HepG2 (cell line): ENCODE data around the gene C20orf204. TPM values are rescaled to one million over a fixed set of nuclear protein-coding genes. Genes with fewer than 3 reads are reported as not detected.
A peak's percentile ranks its signal among the peaks of the same experiment; 100 is the strongest.

Experiments used
- AGO1 ChIP-seq: fragments of 200-400 bp; formaldehyde crosslinking; IDR thresholded peaks from 2 replicates; pipeline ENCODE4 v1.6.1; 2017; ENCODE audit warnings: mild to moderate bottlenecking, low read depth, low read length, moderate library complexity; ENCODE audit not compliant: poor library complexity, severe bottlenecking
- BCL6 ChIP-seq: IDR thresholded peaks from 2 replicates; pipeline ENCODE4 v1.6.1; 2016; ENCODE audit warnings: missing genetic modification reagents, missing compliant biosample characterization
- ETV5 ChIP-seq: IDR thresholded peaks from 2 replicates; pipeline ENCODE4 v1.6.1; 2018; ENCODE audit warnings: missing biosample characterization, missing genetic modification reagents, inconsistent platforms, borderline replicate concordance
- GZF1 ChIP-seq: sonication (generic); formaldehyde crosslinking; IDR thresholded peaks from 2 replicates; pipeline ENCODE4 v1.5.1; 2020; ENCODE audit warnings: mild to moderate bottlenecking, missing genetic modification reagents
- HMGA1 ChIP-seq: sonication (generic); formaldehyde crosslinking; conservative IDR thresholded peaks from 2 replicates; pipeline ENCODE4 v1.4.0; 2020; ENCODE audit warnings: missing genetic modification reagents
- KDM2A ChIP-seq: sonication (generic); formaldehyde crosslinking; IDR thresholded peaks from 2 replicates; pipeline ENCODE4 v1.4.0; 2020; ENCODE audit warnings: low read depth, missing genetic modification reagents, borderline replicate concordance
- MAFK ChIP-seq, 2 experiments: IDR thresholded peaks in 1 of 2; conservative IDR thresholded peaks in 1 of 2; 2 replicates each; pipeline ENCODE4 v1.6.1; 2011; ENCODE audit warnings: improper control_type of control experiment in 2 of 2, low read length in 2 of 2
- PHF20 ChIP-seq: sonication (generic); formaldehyde crosslinking; IDR thresholded peaks from 2 replicates; pipeline ENCODE4 v1.5.0; 2020; ENCODE audit warnings: mild to moderate bottlenecking, missing genetic modification reagents
- PPARG ChIP-seq: conservative IDR thresholded peaks from 2 replicates; pipeline ENCODE4 v1.6.1; 2016; ENCODE audit warnings: missing biosample characterization, missing genetic modification reagents
- RBM39 ChIP-seq: fragments of 200-400 bp; formaldehyde crosslinking; IDR thresholded peaks from one replicate; pipeline ENCODE4 v1.6.1; 2018; ENCODE audit warnings: antibody characterized with exemption, mild to moderate bottlenecking, low read depth, low read length; ENCODE audit not compliant: poor library complexity, severe bottlenecking
- SALL1 ChIP-seq: sonication (generic); formaldehyde crosslinking; IDR thresholded peaks from 2 replicates; pipeline ENCODE4 v1.8.0; 2022; ENCODE audit warnings: mild to moderate bottlenecking, missing genetic modification reagents
- SMAD1 ChIP-seq: sonication (generic); formaldehyde crosslinking; IDR thresholded peaks from 2 replicates; pipeline ENCODE4 v1.4.0; 2020; ENCODE audit warnings: missing genetic modification reagents, low read depth, mild to moderate bottlenecking, borderline replicate concordance
- TCF7L2 ChIP-seq: IDR thresholded peaks from 2 replicates; pipeline ENCODE4 v1.6.1; 2011; ENCODE audit warnings: mild to moderate bottlenecking, low read depth, low read length, moderate library complexity
- THAP11 ChIP-seq: IDR thresholded peaks from 2 replicates; pipeline ENCODE4 v1.6.1; 2016; ENCODE audit warnings: missing biosample characterization, missing genetic modification reagents
- ZBTB3 ChIP-seq: sonication (generic); formaldehyde crosslinking; IDR thresholded peaks from 2 replicates; pipeline ENCODE4 v1.4.0; 2020; ENCODE audit warnings: low read depth, mild to moderate bottlenecking, moderate library complexity, missing genetic modification reagents, borderline replicate concordance
- ZNF12 ChIP-seq: sonication (generic); formaldehyde crosslinking; IDR thresholded peaks from 2 replicates; pipeline ENCODE4 v1.5.0; 2020; ENCODE audit warnings: missing genetic modification reagents
- ZNF17 ChIP-seq: sonication (generic); formaldehyde crosslinking; IDR thresholded peaks from 2 replicates; pipeline ENCODE4 v1.5.0; 2020; ENCODE audit warnings: mild to moderate bottlenecking, missing genetic modification reagents
- ZNF256 ChIP-seq: sonication (generic); formaldehyde crosslinking; conservative IDR thresholded peaks from 2 replicates; pipeline ENCODE4 v1.4.0; 2020; ENCODE audit warnings: missing genetic modification reagents
- ZNF292 ChIP-seq: sonication (generic); formaldehyde crosslinking; IDR thresholded peaks from 2 replicates; pipeline ENCODE4 v1.8.1; 2022; ENCODE audit warnings: mild to moderate bottlenecking, low read depth, missing genetic modification reagents, borderline replicate concordance
- ZNF546 ChIP-seq: sonication (generic); formaldehyde crosslinking; conservative IDR thresholded peaks from 2 replicates; pipeline ENCODE4 v1.8.1; 2023; ENCODE audit warnings: mild to moderate bottlenecking, missing genetic modification reagents
- ZNF660 ChIP-seq: sonication (generic); formaldehyde crosslinking; IDR thresholded peaks from 2 replicates; pipeline ENCODE4 v1.5.1; 2020; ENCODE audit warnings: mild to moderate bottlenecking, low read depth, missing genetic modification reagents, borderline replicate concordance
- polyA plus RNA-seq, 8 experiments: library from polyadenylated mRNA; depleted of rRNA in 3 of 8; stranded (reverse) in 7 of 8; unstranded in 1 of 8; fragments of >200 nt; fragmentation: Illumina TruSeq in 4 of 8; extraction: Trizol in 4 of 8; gene quantifications; 2 replicates each; pipeline versions ENCODE4 v1.2.1 to v1.2.3, GENCODE V29; 2011 to 2016; ENCODE audit warnings: low read depth in 4 of 8, missing spikeins in 1 of 8, mixed read lengths in 1 of 8; ENCODE audit not compliant: insufficient read depth in 1 of 8
- total RNA-seq, 5 experiments: library from RNA; depleted of rRNA; stranded (reverse); fragments of >200 nt; fragmentation: Illumina TruSeq; extraction: Trizol; gene quantifications; 2 replicates each; pipeline ENCODE4 v1.2.3, GENCODE V29; 2016; ENCODE audit warnings: low read depth in 1 of 5
- TF ChIP-seq, protein P1 (sequence below): sonication (generic); formaldehyde crosslinking; IDR thresholded peaks from 2 replicates; pipeline ENCODE4 v1.4.0; 2020; ENCODE audit warnings: missing genetic modification reagents, borderline replicate concordance
- TF ChIP-seq, protein P2 (sequence below): sonication (generic); formaldehyde crosslinking; IDR thresholded peaks from 2 replicates; pipeline ENCODE4 v1.8.1; 2023; ENCODE audit warnings: mild to moderate bottlenecking, missing genetic modification reagents
- TF ChIP-seq, protein P3 (sequence below): sonication (generic); formaldehyde crosslinking; IDR thresholded peaks from 2 replicates; pipeline ENCODE4 v1.5.1; 2020; ENCODE audit warnings: missing genetic modification reagents, mild to moderate bottlenecking, borderline replicate concordance

The C20orf204 gene
- total and polyA plus RNA-seq, 2 of the 13 experiments (the other 11 are each of a cell fraction or from before 2014, with no cell fraction given) = 22.1 to 80.0 TPM

DNA sequence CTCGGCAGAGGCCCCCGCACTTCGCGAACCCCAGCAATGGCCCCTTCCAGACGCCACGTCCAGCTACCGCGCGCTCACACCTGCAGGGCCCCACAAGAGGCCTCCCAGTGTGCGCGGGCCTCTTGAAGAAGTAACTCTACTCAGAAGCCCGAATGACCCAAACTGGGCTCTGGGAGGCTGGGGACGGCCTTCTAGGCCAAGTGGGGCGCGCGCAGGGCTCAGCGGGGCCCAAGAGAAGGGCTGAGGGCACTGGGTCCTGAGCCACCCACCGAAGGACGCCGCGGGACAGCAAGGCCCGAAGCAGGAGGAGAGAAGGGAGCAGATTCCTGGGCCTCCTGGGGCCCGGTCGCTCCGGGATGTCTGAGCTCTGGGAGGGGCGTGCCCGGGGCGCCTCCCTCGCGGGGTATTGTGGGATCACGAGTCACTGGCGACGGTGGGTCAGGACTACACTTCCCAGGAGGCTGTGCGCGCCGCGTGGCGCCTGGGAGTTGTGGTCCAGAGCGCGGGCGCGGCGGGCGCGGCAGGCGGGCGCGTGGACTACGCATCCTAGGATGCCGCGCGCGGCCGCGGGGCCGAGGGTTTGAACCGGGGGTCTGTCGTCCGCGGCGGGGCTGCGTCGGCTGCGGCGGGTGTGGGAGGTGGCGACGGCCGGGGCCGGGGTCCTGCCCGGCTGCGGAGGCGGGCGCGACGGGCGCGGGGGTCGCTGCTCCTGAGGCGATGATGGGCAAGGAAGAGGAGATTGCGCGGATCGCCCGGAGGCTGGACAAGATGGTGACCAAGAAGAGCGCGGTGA lies 26.8 kb downstream of the C20orf204 start, which contains the start of gene TCEA2 (continued):
- TF ChIP-seq, protein P1, sequence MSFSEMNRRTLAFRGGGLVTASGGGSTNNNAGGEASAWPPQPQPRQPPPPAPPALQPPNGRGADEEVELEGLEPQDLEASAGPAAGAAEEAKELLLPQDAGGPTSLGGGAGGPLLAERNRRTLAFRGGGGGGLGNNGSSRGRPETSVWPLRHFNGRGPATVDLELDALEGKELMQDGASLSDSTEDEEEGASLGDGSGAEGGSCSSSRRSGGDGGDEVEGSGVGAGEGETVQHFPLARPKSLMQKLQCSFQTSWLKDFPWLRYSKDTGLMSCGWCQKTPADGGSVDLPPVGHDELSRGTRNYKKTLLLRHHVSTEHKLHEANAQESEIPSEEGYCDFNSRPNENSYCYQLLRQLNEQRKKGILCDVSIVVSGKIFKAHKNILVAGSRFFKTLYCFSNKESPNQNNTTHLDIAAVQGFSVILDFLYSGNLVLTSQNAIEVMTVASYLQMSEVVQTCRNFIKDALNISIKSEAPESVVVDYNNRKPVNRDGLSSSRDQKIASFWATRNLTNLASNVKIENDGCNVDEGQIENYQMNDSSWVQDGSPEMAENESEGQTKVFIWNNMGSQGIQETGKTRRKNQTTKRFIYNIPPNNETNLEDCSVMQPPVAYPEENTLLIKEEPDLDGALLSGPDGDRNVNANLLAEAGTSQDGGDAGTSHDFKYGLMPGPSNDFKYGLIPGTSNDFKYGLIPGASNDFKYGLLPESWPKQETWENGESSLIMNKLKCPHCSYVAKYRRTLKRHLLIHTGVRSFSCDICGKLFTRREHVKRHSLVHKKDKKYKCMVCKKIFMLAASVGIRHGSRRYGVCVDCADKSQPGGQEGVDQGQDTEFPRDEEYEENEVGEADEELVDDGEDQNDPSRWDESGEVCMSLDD (CRISPR knock-in tag) = peak; percentile 89
- TF ChIP-seq BCL6 (CRISPR knock-in tag) (peak; percentile 53), SALL1 (CRISPR knock-in tag) (no peak; the same call in 1 of the 2 replicates), MAFK (conservative IDR thresholded peaks at IDR 0.05 in 1 of 2, IDR thresholded peaks at IDR 0.05 in 1 of 2; ENCODE audit: low read length in 2 of 2) (no peak), THAP11 (CRISPR knock-in tag) (peak; percentile 98), ZNF660 (CRISPR knock-in tag) (peak; percentile 91; the same call in 1 of the 2 replicates), ZNF292 (CRISPR knock-in tag) (no peak), RBM39 (peak; percentile 92), ZNF546 (CRISPR knock-in tag) (peak; percentile 76), ZNF256 (no peak), ETV5 (CRISPR knock-in tag) (peak; percentile 61; the same call in 1 of the 2 replicates), ZNF17 (CRISPR knock-in tag) (no peak), PHF20 (CRISPR knock-in tag) (peak; percentile 92), PPARG (CRISPR knock-in tag) (no peak; the same call in none of the 2 replicates), HMGA1 (CRISPR knock-in tag) (no peak), ZNF12 (no peak; the same call in 1 of the 2 replicates), TCF7L2 (no peak), GZF1 (CRISPR knock-in tag) (no peak; the same call in 1 of the 2 replicates), AGO1 (no peak), ZBTB3 (CRISPR knock-in tag) (no peak; the same call in 1 of the 2 replicates), SMAD1 (CRISPR knock-in tag) (peak; percentile 96; the same call in 1 of the 2 replicates), KDM2A (CRISPR knock-in tag) (peak; percentile 98)
- TF ChIP-seq, protein P2, sequence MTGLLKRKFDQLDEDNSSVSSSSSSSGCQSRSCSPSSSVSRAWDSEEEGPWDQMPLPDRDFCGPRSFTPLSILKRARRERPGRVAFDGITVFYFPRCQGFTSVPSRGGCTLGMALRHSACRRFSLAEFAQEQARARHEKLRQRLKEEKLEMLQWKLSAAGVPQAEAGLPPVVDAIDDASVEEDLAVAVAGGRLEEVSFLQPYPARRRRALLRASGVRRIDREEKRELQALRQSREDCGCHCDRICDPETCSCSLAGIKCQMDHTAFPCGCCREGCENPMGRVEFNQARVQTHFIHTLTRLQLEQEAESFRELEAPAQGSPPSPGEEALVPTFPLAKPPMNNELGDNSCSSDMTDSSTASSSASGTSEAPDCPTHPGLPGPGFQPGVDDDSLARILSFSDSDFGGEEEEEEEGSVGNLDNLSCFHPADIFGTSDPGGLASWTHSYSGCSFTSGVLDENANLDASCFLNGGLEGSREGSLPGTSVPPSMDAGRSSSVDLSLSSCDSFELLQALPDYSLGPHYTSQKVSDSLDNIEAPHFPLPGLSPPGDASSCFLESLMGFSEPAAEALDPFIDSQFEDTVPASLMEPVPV (CRISPR knock-in tag) = no peak; the same call in 1 of the 2 replicates
- TF ChIP-seq, protein P3, sequence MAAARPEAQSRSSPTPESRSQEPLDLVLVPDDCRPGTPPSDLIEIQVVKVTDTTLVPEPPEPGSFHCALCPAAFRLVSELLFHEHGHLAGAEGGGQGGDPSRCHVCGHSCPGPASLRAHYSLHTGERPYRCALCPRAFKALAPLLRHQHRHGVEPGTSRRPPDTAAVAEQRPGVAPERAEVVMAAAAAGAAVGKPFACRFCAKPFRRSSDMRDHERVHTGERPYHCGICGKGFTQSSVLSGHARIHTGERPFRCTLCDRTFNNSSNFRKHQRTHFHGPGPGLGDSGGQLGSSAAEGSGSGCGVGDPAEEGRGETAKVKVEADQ (CRISPR knock-in tag) = peak; percentile 83; the same call in 1 of the 2 replicates
